GM18873 (cell line): ENCODE results near the gene COX6A1.

Experiments
- ATAC-seq: cut with Tn5 transposase; IDR thresholded peaks from one replicate; pipeline ENCODE4 v1.9.1; 2021; ENCODE audit warnings: mild to moderate bottlenecking, moderate library complexity, moderate number of reproducible peaks; ENCODE audit not compliant: unreplicated experiment, low FRiP score

Gene COX6A1

DNA sequence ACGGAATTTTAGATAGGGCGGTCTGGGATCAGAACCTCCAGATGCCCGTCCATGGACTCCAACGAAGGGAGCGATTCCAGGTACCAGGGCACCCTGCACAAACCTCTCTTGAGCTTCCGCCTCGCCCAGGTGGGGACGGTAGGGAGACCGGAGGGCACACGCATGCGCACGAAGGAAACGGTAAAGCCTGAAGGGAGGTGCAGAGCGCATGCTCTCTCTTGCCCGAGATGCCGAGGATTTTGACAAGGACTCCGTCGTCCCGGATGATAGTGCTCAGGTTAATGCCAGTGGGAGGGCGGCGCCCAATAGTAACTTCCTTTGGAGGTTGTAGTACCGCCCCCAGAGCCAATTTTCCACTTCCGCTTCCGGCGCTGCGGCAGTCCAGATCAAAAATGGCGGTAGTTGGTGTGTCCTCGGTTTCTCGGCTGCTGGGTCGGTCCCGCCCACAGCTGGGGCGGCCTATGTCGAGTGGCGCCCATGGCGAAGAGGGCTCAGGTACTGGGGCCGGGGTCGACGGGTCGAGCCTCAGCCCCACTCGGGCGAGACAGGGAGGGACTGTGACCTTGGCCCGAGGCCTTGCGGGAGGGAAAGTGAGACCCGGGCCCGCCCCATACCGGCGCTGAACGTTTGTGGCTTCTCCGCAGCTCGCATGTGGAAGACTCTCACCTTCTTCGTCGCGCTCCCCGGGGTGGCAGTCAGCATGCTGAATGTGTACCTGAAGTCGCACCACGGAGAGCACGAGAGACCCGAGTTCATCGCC, at the start of gene COX6A1:
TSS of gene COX6A1 (plus strand) at position 379 of the 760 bp plus-strand sequence. CDS start at position 393, 14 bp downstream.
- peak; percentile 95 for ATAC-seq

GRCh38 chr12:120388691-120389481, 49.0 kb upstream of the COX6A1 start:
- no peak for ATAC-seq

- ATAC-seq, result no peak
Measured at GRCh38 chr12:120390540-120391120, 47.3 kb upstream of the COX6A1 start.

DNA sequence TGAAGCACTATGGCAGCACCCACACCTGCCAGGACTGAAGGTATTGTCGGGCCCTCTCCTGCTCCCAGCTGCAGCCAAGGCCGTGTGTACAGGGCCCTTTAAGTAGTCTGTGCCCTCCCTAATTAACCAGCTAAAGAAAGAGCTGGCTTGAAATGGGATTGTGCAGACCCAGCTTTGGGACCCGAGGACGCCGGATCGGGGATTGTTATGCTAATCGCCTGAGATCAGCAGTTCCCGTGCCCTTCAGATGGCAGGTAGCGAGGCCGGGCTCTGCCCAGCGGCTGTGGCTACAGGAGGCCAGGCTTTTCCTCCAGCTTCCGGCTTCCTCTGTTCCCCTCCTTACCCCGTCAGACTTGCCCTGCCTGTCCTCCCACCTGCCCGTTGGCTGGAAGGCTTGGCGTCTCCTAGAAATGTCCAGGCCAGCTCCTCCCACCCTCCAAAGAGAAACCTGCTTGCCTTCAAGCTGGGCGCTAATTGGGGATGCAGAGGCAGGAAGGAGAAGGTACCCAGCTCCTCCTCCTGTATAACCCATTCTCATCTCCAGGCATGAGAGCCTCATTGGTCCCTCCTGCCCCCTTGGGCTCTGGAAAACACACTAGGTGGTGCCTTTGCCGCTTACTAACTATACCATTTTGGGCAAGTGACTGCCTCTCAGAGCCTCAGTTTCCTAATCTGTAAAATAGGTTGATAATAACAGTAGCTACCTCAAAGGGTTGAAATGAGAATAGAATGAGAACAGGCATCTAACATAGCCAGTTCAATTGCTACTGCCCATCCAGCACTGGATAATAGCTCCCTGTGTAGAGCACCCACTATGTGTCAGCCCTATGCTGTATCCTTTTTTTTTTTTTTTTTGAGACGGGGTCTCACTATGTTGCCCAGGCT, 43.2 kb upstream of the COX6A1 start:
- no peak for ATAC-seq

GRCh38 chr12:120397824-120398540, 39.9 kb upstream of the COX6A1 start:
- ATAC-seq, result no peak

- no peak for ATAC-seq
Measured at GRCh38 chr12:120399531-120399930, 38.4 kb upstream of the COX6A1 start.

DNA sequence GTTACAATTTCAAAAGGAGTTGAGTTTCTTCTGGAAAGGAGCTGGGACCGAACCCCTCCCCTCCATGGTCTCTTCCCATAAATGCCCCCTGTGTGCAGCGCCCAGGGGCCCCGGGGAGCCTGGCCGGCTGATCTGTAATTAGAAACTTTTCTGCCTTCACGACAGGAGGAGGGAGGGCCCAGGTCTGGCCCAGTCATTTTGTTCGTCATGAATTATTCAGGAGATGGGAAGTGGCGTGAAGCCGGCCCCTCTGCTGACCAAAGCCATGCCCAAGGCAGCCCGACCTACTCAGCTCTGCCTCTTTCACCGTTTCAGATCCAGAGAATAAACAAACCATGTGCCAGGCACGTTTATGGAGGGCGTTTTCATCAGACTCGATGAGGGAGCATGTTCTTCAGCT, 35.7 kb upstream of the COX6A1 start:
- ATAC-seq, result no peak

DNA sequence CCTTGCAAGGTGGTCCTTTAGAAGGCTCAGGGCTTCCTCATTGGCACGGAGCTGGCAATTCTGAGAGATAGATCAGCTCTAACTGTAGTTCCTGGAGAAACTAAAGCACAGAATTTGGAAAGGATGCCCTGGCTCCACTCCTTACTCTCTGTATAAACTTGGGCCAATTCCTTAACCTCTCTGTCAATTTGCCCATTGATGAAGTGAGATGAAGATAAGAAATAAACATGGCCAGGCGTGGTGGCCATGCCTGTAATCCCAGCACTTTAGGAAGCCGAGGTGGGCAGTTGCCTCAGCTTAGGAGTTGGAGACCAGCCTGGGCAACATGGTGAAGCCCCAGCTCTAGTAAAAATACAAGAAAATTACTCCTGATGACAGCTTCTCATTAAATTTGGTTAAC, 34.0 kb upstream of the COX6A1 start:
- ATAC-seq, result no peak

- ATAC-seq, result no peak
Measured at GRCh38 chr12:120404271-120404670, 33.6 kb upstream of the COX6A1 start.

DNA sequence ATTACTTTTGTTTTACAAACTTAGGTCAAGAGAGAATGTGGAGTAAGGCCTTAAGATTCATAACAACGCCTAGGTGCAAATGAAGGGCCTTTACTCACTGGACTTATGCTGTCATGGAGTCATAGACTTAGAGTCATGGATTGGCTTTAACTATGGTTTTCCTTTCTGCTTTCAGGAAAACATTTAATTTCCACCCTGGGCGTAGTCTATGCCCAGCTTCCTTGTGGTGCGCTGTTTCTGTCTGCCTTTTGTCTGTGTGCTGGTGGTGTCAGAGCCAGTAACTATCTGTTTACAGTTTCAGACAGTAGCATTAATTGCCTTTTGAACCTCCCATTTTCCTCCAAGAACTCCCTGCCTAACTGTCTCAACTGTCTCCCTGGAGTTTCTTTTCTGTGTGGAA, 31.8 kb upstream of the COX6A1 start:
- ATAC-seq, result no peak

- ATAC-seq, result no peak
Measured at GRCh38 chr12:120406553-120406952, 31.4 kb upstream of the COX6A1 start.

GRCh38 chr12:120408771-120409170, 29.1 kb upstream of the COX6A1 start:
- ATAC-seq, result no peak

GRCh38 chr12:120412421-120412820, 25.5 kb upstream of the COX6A1 start:
- no peak for ATAC-seq

GRCh38 chr12:120413901-120414695, 23.8 kb upstream of the COX6A1 start:
- ATAC-seq, result no peak

DNA sequence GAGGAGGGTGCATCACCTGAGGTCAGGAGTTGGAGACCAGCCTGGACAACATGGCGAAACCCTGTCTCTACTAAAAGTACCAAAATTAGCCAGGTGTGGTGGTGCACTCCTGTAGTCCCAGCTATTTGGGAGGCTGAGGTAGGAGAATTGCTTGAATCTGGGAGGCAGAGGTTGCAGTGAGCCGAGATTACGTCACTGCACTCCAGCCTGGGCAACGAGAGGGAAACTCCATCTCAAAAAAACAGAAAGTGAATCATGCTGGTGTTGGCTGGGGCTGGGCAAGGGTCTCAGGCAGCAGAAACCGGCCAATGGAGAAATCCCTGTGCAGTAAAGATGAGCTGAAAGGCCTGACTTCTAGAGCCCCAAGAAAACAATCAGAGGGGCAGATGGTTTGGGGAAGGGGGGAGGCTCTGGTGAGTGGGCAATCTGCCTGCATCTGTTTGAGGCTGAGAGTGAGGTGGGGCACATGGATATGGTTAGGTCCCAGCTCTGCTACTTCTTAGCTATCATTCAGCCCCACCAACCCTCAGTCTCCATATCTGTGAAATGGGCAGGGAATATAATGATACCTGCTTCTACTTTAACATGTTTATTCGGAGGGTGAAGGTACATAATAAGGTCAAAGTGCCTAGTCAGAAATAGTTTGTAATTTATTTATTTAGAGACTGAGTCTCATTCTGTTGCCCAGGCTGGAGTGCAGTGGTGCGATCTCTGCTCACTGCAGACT, 21.3 kb upstream of the COX6A1 start:
- no peak for ATAC-seq

DNA sequence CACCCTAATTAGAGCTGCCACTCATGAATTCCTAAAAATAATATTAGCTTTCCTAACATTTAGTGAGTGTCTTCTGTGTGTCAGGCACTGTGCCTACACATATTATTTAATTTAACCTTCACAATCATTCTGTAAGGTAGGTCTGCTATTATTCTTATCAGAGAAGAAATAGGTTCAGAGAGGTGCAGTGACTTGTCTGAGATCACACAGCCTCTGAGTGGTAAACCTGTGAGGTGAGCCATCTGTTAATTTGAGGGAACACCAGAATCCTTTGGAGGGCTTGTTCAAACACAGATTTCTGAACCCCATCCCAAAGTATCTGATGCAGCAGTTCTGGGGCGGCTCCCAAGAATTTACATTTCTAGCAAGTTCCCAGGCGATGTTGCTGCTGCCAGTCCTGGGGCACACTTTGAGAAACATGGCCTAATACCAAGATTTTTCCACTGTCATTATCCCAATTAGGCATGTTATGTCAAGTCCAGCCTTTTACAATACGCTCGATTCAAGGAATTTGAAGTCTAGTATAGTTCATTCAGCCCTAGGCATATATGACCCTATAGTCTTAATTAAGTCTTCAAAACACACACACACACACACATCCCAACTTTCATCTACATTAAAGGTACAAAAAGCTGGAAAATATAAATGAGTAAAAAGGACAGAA, 19.9 kb upstream of the COX6A1 start:
- ATAC-seq, result no peak

DNA sequence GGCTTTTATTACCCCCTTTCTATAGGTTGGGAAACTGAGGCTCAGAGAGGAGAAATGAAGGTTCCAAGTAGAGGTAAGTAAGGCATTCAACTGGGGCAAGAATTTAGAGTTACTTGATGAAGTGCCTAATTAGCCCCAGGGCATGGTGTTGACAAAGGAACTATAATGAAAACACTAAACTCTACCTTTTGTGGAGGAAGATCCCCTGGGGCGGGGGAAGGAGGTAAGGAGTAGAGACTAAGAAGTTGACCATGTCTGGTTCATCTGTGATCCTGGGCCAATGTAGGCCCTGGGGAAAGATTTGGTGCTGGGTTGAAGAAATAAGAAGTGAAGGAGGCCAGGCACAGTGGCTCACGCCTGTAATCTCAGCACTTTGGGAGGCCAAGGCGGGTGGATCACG, 16.2 kb upstream of the COX6A1 start:
- ATAC-seq, result no peak

GRCh38 chr12:120422892-120423456, 14.9 kb upstream of the COX6A1 start:
- no peak for ATAC-seq
